ENCODE data around the gene HMGN3. TPM values are rescaled to one million over a fixed set of nuclear protein-coding genes. Genes with fewer than 3 reads are reported as not detected.
"Not testable (repeated sequence)": the region's sequence is repeated elsewhere in the genome, so short reads cannot be mapped to it uniquely, and the experiment has no call there.

The HMGN3 gene
- total RNA-seq, 2 donors from 2014 or later: 65.2 to 117 TPM

DNA sequence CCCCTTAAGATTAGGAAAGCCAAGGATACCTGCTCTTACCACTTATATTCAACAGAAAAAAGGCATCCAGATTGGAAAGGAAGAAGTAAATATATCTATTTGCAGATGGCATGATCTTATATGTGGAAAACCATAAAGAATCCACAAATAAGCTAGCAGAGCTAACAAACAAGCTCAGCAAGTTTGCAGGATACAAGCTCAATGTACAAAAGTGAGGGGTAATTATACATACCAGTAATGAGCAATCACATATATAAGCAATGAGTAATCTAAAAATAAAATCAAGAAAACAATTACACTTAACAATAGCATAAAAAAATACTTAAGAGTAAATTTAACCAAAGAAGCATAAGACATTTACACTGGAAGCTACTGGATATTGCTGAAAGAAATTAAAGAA is 31.6 kb upstream of the HMGN3 start:
- Histone ChIP-seq H3K4me3 (no peak overlapping the region), H3K27me3 (replicated peaks; ENCODE audit: insufficient read depth) (no peaks in the 10 kb centered on the region), H3K36me3 (no peaks in the 10 kb centered on the region), H3K27ac (no peak overlapping the region), H3K4me1 (replicated peaks) (no peaks in the 10 kb centered on the region), H3K9me3 (no peaks in the 10 kb centered on the region)
- intact Hi-C loops (cut with DNase I): no loop called here
- DNase-seq (ENCODE audit: low spot score): no peak
- TF ChIP-seq POLR2AphosphoS5 (IDR thresholded peaks at IDR 0.05) (no peak), POLR2A (IDR thresholded peaks at IDR 0.05) (no peak)
- TF ChIP-seq, protein P1, sequence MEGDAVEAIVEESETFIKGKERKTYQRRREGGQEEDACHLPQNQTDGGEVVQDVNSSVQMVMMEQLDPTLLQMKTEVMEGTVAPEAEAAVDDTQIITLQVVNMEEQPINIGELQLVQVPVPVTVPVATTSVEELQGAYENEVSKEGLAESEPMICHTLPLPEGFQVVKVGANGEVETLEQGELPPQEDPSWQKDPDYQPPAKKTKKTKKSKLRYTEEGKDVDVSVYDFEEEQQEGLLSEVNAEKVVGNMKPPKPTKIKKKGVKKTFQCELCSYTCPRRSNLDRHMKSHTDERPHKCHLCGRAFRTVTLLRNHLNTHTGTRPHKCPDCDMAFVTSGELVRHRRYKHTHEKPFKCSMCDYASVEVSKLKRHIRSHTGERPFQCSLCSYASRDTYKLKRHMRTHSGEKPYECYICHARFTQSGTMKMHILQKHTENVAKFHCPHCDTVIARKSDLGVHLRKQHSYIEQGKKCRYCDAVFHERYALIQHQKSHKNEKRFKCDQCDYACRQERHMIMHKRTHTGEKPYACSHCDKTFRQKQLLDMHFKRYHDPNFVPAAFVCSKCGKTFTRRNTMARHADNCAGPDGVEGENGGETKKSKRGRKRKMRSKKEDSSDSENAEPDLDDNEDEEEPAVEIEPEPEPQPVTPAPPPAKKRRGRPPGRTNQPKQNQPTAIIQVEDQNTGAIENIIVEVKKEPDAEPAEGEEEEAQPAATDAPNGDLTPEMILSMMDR (IDR thresholded peaks at IDR 0.05): no peak

DNA sequence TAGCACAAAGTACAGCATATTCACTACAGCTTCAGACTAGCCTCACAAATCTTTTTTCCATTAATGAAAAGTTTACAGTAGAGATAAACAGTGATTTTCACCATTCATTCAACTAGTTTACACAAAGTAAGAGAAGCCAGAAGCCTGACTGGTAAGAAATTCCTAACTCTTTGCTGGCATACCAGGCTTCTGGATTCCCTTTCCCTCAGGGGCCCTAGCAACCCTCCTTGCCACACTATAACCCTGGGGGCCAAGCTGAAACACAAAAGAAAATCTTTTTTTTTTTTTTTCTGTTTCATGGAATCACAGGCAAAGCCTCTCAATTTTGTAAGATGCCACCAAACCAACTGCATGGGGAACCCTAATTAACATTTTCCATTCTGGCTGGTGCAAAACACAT is 28.9 kb upstream of the HMGN3 start:
- H3K9me3 ChIP-seq: no peaks in the 10 kb centered on the region
- H3K27ac ChIP-seq: no peak overlapping the region
- TF ChIP-seq POLR2AphosphoS5 (IDR thresholded peaks at IDR 0.05) (no peak), POLR2A (IDR thresholded peaks at IDR 0.05) (no peak)
- TF ChIP-seq, protein P1 (IDR thresholded peaks at IDR 0.05): no peak
- no peaks in the 10 kb centered on the region for H3K27me3 ChIP-seq (replicated peaks; ENCODE audit: insufficient read depth)
- intact Hi-C loops (cut with DNase I): no loop called here
- H3K4me3 ChIP-seq: no peak overlapping the region
- H3K4me1 ChIP-seq (replicated peaks): no peaks in the 10 kb centered on the region
- no peaks in the 10 kb centered on the region for H3K36me3 ChIP-seq
- DNase-seq (ENCODE audit: low spot score): no peak

DNA sequence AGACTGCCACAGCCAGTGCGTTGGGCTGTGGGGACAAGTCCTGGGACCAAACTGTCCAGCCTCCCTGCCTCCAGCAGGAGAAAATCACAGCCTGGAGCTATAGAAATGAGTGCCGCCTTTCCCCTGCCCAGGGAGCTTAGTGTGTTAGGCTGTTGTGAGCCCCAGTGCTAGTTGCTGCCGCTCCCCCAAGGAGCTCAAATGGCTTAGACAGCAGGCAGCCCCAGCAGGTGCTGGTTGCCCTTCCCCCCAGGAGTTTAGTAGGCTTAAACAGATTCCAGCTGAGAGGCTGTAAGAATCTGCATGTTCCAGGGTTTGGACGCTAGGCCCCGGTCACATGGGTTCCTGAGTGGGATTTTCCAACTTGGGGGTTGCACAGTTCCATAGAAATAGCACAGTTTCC is 27.2 kb upstream of the HMGN3 start:
- Histone ChIP-seq H3K4me1 (replicated peaks) (no peaks in the 10 kb centered on the region), H3K27ac (no peak overlapping the region), H3K9me3 (no peaks in the 10 kb centered on the region), H3K27me3 (replicated peaks; ENCODE audit: insufficient read depth) (no peaks in the 10 kb centered on the region), H3K36me3 (no peaks in the 10 kb centered on the region), H3K4me3 (no peak overlapping the region)
- TF ChIP-seq POLR2AphosphoS5 (IDR thresholded peaks at IDR 0.05) (no peak), POLR2A (IDR thresholded peaks at IDR 0.05) (no peak)
- TF ChIP-seq, protein P1 (IDR thresholded peaks at IDR 0.05): no peak
- intact Hi-C loops (cut with DNase I): no loop called here
- no peak for DNase-seq (ENCODE audit: low spot score)
- 74% methylated on average over 5 of the region's 5 CpGs for WGBS

GRCh38 chr6:79260772-79261171 is 26.3 kb upstream of the HMGN3 start:
- DNase-seq (ENCODE audit: low spot score): no peak
- 92% methylated on average over 2 of the region's 2 CpGs for WGBS
- no peaks in the 10 kb centered on the region for H3K9me3 ChIP-seq
- H3K4me3 ChIP-seq: no peak overlapping the region
- no peaks in the 10 kb centered on the region for H3K4me1 ChIP-seq (replicated peaks)
- no peaks in the 10 kb centered on the region for H3K36me3 ChIP-seq
- no peak overlapping the region for H3K27ac ChIP-seq
- no peak for TF ChIP-seq POLR2AphosphoS5 (IDR thresholded peaks at IDR 0.05)
- TF ChIP-seq, protein P1 (IDR thresholded peaks at IDR 0.05): no peak
- TF ChIP-seq POLR2A (IDR thresholded peaks at IDR 0.05): no peak
- intact Hi-C loops (cut with DNase I): no loop called here
- H3K27me3 ChIP-seq (replicated peaks; ENCODE audit: insufficient read depth): no peaks in the 10 kb centered on the region

DNA sequence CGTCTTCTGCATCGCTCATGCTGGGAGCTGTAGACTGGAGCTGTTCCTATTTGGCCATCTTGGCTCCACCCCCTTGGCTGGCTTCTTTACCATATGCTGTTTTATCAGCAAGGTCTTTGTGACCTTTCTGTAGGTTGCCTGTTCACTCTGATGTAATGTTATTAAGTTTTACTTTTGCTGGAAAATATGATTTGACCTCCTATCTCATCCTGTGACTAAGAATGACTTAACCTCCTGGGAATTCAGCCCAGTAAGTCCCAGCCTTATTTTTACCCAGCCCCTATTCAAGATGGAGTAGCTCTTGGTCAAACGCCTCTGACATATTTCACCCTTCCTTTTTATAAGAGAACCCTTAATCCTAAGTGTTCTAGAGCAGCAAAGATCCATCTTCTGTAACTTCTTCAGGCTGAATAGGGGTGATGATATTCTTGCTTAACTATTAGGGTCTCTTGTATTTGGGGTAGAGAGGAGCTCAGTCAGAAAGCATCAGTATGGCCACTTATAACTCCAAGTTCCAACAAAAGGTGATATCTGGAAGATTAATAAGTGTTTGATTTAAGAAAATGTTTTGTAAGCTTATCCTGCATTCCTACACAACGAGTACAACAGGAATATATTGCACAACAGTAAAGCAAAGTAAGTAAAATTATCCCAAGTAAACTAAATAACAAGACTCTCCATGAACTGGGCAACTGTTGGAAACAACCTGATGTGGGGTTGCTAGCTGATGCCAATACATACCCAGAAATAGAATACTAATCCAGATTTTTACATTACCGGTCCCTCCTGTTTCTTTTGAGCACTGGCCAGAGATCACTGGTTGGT is 23.1 kb upstream of the HMGN3 start:
- intact Hi-C loops (cut with DNase I): no loop called here
- WGBS: 72% methylated on average over 5 of the region's 5 CpGs
- Histone ChIP-seq H3K9me3 (no peaks in the 10 kb centered on the region), H3K36me3 (no peaks in the 10 kb centered on the region), H3K27ac (no peak overlapping the region), H3K4me1 (replicated peaks) (no peaks in the 10 kb centered on the region), H3K4me3 (no peak overlapping the region), H3K27me3 (replicated peaks; ENCODE audit: insufficient read depth) (no peaks in the 10 kb centered on the region)
- TF ChIP-seq POLR2A (IDR thresholded peaks at IDR 0.05) (no peak), POLR2AphosphoS5 (IDR thresholded peaks at IDR 0.05) (no peak)
- TF ChIP-seq, protein P1 (IDR thresholded peaks at IDR 0.05): no peak
- DNase-seq (ENCODE audit: low spot score): no peak

- H3K27ac ChIP-seq; DNase-seq (ENCODE audit: low spot score); H3K4me1 ChIP-seq (replicated peaks); intact Hi-C loops (cut with DNase I); H3K36me3 ChIP-seq; H3K27me3 ChIP-seq (replicated peaks; ENCODE audit: insufficient read depth); H3K4me3 ChIP-seq; H3K9me3 ChIP-seq: not testable (repeated sequence)
- 74% methylated on average over 10 of the region's 10 CpGs for WGBS
Observed at GRCh38 chr6:79256770-79257169, 22.3 kb upstream of the HMGN3 start.

GRCh38 chr6:79255086-79255485 is 20.6 kb upstream of the HMGN3 start:
- H3K36me3 ChIP-seq; H3K27me3 ChIP-seq (replicated peaks; ENCODE audit: insufficient read depth); H3K4me1 ChIP-seq (replicated peaks); DNase-seq (ENCODE audit: low spot score); H3K4me3 ChIP-seq; H3K27ac ChIP-seq; H3K9me3 ChIP-seq; intact Hi-C loops (cut with DNase I): not testable (repeated sequence)
- 93% methylated on average over 3 of the region's 3 CpGs for WGBS
